Measurements from ENCODE around the gene TRAF2. TPM values are rescaled to one million over a fixed set of nuclear protein-coding genes. Genes with fewer than 3 reads are reported as not detected.

Gene TRAF2
- total and polyA plus RNA-seq, 2 donors (not counting 3 experiments of a cell fraction or from before 2014, with no cell fraction given) = 10.9 to 23.1 TPM

- Histone ChIP-seq H3K4me1 (ENCODE audit: control insufficient read depth, extremely low read depth, insufficient read depth, low read length) (peaks cover 14% of the 10 kb centered on the region), H3K36me3 (ENCODE audit: control insufficient read depth in 2 of 2, extremely low read depth in 1 of 2, insufficient read depth in 2 of 2, low read length in 2 of 2) (peaks cover 2 to 14% of the 10 kb centered on the region in 2 experiments), H3K9ac (replicated peaks; ENCODE audit: extremely low read depth, insufficient read depth, low read length) (no peak overlapping the region), H3K9me1 (replicated peaks; ENCODE audit: control insufficient read depth, extremely low read depth, insufficient read depth, low read length) (no peaks in the 10 kb centered on the region), H3K4me3 (replicated peaks in 1 of 3; ENCODE audit: insufficient read depth in 1 of 3, low read depth in 1 of 3, low read length in 3 of 3) (no peak overlapping the region), H3K79me2 (ENCODE audit: control insufficient read depth, insufficient read depth, low read length) (peaks cover 13% of the 10 kb centered on the region), H4K20me1 (replicated peaks; ENCODE audit: control insufficient read depth, extremely low read depth, insufficient read depth, low read length) (no peaks in the 10 kb centered on the region), H2AFZ (ENCODE audit: low read depth, low read length) (no peak overlapping the region), H3K9me3 (replicated peaks; ENCODE audit: control insufficient read depth, insufficient read depth, low read length) (no peaks in the 10 kb centered on the region), H3K27ac (ENCODE audit: insufficient read depth, low read depth, low read length) (no peak overlapping the region), H3K27me3 (ENCODE audit: control insufficient read depth in 2 of 2, insufficient read depth in 2 of 2, low read length in 2 of 2) (no peaks in the 10 kb centered on the region), H3K4me2 (ENCODE audit: insufficient read depth, low read length) (no peak overlapping the region)
- DNase-seq (ENCODE audit: low read depth, low spot score) = no peak
- BruUV-seq (replicated peaks) = no TSS peak
- TF ChIP-seq JUN (IDR thresholded peaks at IDR 0.05; ENCODE audit: borderline replicate concordance, insufficient read depth, insufficient read length, low read depth) = no peak
- no peak for TF ChIP-seq POLR2A (IDR thresholded peaks at IDR 0.05; ENCODE audit: low read depth, low read length)
- TF ChIP-seq CTCF (IDR thresholded peaks at IDR 0.05; ENCODE audit: extremely low read depth in 1 of 2, insufficient read depth in 1 of 2, low read depth in 1 of 2, low read length in 2 of 2) = no peak
- no peak for TF ChIP-seq FOS (IDR thresholded peaks at IDR 0.05; ENCODE audit: borderline replicate concordance, insufficient read depth, low read length)
- TF ChIP-seq GATA2 (IDR thresholded peaks at IDR 0.05; ENCODE audit: insufficient read depth, insufficient read length, low read depth, low read length) = no peak
- TF ChIP-seq MAX (IDR thresholded peaks at IDR 0.05; ENCODE audit: insufficient read depth, insufficient read length) = no peak
- no peak for TF ChIP-seq MYC (IDR thresholded peaks at IDR 0.05; ENCODE audit: low read depth, low read length)
- TF ChIP-seq POLR2AphosphoS5 (IDR thresholded peaks at IDR 0.05; ENCODE audit: insufficient read depth, low read depth, low read length) = no peak
- TF ChIP-seq EZH2 (IDR thresholded peaks at IDR 0.05; ENCODE audit: borderline replicate concordance, low read depth, low read length, severe bottlenecking) = no peak
- dilution Hi-C loops (cut with MboI; ENCODE audit: extremely low pct_ligation_motif_present, low sequenced_read_pairs) (no loop called here), intact Hi-C loops (cut with micrococcal nuclease) (no loop called here)
- FAIRE-seq = no peak
- ChIA-PET POLR2A (no interaction called here), CTCF (no interaction called here)
Observed at GRCh38 chr9:136900556-136900955, 14.2 kb downstream of the TRAF2 start.
